ENCODE data around the gene EIF5B. TPM values are rescaled to one million over a fixed set of nuclear protein-coding genes. Genes with fewer than 3 reads are reported as not detected.

EIF5B gene
- total RNA-seq, 2 experiments from 2014 or later = 45.0 to 62.1 TPM

DNA sequence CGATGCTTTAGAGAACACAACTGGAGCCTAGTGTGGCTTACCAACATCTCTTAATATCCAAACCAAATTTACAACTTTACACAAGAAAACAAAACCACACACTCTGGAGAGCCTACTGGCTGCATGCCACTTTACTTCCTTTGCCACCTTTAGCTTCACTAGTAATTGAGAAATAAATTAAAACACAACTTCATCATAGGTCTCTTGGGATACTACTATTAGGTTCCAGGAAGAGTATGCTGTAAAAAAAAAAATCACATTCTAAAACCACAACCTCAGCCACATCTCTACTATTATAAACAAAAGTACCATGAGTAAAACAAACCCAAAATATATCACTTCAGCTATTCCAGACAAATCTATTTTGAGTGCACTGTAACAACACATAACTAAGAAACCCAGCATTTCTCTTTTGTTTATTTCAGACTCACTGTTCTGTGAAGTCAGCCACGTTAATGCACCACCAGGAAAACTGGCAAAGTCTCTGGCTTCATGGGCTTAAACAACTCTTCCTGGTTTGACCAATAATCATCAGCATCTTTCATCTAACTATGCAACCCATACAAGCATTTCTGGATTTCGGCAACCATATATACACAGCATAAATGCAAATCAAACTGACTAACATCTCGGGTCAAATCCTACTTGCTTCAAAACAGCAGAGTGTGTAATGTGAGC lies 93.6 kb downstream of the EIF5B start:
- Mint-ChIP-seq H3K27me3 (no peaks in the 10 kb centered on the region), H3K36me3 (peaks cover 28% of the 10 kb centered on the region), H3K9me3 (ENCODE audit: low read depth) (no peaks in the 10 kb centered on the region), H3K27ac (peak overlapping the region; percentile 60), H3K4me3 (no peak overlapping the region), H3K4me1 (peaks cover 22% of the 10 kb centered on the region)
- CTCF ChIA-PET = no interaction called here
- DNase-seq (no peak), ATAC-seq (no peak)

DNA sequence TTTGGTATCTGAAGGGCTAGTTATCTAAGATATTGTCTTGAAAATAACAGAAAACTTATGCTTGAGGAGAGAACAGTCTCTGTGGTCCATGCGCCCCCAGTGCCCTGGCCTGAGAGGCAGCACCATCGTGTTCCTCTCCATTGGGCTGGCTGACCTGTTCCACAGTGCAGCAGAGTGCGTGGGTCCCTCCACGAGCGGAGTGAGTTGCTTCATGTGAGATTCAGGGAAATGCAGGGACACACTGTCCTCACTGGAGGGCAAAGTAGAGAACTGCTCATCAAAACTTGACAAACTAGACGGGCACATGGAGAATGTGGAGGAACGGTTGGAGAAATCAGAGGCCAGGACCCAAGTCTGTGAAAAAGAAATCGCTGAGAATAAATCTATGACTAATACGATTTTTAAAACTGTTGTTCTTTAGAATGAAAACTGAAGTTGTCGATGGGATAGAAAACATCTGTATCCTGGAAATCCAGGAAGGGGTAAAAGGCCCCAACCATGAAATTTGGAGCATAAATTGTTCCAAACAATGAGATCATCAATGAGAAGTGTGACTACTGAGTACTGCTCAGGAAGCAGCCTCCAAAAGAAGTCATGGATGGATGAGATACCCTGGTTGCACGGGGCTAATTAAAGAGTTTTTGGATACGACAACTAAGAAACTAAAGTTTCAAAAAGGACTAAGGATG lies 94.5 kb downstream of the EIF5B start:
- CTCF ChIA-PET = no interaction called here
- Mint-ChIP-seq H3K27me3 (no peaks in the 10 kb centered on the region), H3K9me3 (ENCODE audit: low read depth) (no peaks in the 10 kb centered on the region), H3K4me3 (no peak overlapping the region), H3K4me1 (peaks cover 22% of the 10 kb centered on the region), H3K36me3 (peaks cover 28% of the 10 kb centered on the region), H3K27ac (no peak overlapping the region)
- ATAC-seq = no peak
- no peak for DNase-seq

DNA sequence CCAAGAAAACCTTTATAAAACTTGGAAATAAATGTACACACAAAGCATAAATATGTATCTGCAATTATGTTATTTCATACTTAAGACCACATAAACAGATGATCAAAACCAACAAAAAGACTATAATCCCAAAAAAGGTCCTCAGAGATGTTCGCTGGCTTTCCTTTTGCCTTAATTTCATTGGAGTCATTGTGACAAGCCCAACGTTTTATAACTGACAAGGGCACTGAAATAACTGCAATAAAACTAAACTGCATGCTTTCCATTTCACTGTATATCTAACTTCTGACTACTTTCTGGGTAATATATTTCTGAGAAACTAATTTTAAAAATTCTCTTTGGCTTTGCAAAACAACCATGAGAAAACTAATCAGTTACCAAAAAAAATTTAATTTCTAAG lies 96.2 kb downstream of the EIF5B start:
- peak overlapping the region; percentile 11 for H3K27ac Mint-ChIP-seq
- H3K27me3 Mint-ChIP-seq = no peaks in the 10 kb centered on the region
- CTCF ChIA-PET = interaction anchor here (0.9 kb wide), 1 partner anchor 57 kb away, joined by 3 read pairs; the partner anchor contains the start of gene REV1
- DNase-seq (no peak), ATAC-seq (no peak)
- peaks cover 20% of the 10 kb centered on the region for H3K36me3 Mint-ChIP-seq
- H3K4me1 Mint-ChIP-seq = peaks cover 22% of the 10 kb centered on the region
- H3K9me3 Mint-ChIP-seq (ENCODE audit: low read depth) = no peaks in the 10 kb centered on the region
- H3K4me3 Mint-ChIP-seq = no peak overlapping the region

DNA sequence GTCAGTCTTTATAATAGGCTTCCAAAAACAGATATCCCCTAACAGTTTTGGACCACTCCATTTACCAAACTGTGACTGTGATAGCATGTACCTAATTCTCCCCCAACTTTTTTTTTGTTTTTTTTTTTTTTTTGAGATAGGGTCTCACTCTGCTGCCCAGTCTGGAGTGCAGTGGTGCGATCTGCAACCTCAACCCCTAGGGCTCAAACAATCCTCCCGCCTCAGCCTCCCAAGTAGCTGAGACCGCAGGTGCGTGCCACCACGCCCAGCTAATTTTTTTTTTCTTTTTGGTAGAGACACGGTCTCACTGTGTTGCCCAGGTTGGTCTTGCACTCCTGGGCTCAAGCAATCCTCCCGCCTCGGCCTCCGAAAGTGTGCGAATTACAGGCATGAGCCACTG lies 99.7 kb downstream of the EIF5B start:
- H3K4me1 Mint-ChIP-seq = peaks cover 14% of the 10 kb centered on the region
- H3K9me3 Mint-ChIP-seq (ENCODE audit: low read depth) = no peaks in the 10 kb centered on the region
- H3K36me3 Mint-ChIP-seq = peaks cover 12% of the 10 kb centered on the region
- no peak overlapping the region for H3K27ac Mint-ChIP-seq
- no peak for DNase-seq
- H3K27me3 Mint-ChIP-seq = no peaks in the 10 kb centered on the region
- no peak overlapping the region for H3K4me3 Mint-ChIP-seq
- CTCF ChIA-PET = no interaction called here
- ATAC-seq = no peak

DNA sequence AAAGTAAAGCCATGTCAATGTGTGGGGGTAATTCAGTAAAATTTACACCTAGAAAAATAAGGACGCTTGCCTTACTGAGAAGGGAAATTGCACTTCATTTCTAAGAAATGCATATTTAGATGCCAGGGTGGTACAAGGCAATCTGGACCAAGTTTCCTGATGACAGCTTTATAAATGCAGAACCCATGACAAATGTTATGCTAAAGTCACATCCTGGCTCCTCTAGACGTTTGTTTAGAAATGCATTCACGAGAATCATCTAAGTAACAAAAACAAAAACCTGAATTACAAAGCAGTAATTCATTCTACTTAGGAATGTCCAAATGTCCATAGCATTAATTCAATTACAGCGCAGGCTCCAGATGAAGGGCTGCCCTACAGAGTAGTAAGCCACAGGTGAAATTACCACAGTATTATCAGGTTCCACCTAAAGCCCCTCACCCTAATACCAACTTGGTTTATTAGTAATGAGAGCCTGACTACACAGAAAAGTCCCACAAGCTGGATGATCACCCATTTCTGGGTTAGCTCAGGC lies 102.8 kb downstream of the EIF5B start:
- CTCF ChIA-PET = interaction anchor here (1.2 kb wide), 1 partner anchor 50 kb away, joined by 3 read pairs; the partner anchor contains the start of gene REV1
- H3K4me1 Mint-ChIP-seq = peaks cover 10% of the 10 kb centered on the region
- no peak for DNase-seq
- no peak for ATAC-seq
- no peaks in the 10 kb centered on the region for H3K27me3 Mint-ChIP-seq
- peaks cover 9% of the 10 kb centered on the region for H3K36me3 Mint-ChIP-seq
- no peak overlapping the region for H3K27ac Mint-ChIP-seq
- no peak overlapping the region for H3K4me3 Mint-ChIP-seq
- H3K9me3 Mint-ChIP-seq (ENCODE audit: low read depth) = no peaks in the 10 kb centered on the region

DNA sequence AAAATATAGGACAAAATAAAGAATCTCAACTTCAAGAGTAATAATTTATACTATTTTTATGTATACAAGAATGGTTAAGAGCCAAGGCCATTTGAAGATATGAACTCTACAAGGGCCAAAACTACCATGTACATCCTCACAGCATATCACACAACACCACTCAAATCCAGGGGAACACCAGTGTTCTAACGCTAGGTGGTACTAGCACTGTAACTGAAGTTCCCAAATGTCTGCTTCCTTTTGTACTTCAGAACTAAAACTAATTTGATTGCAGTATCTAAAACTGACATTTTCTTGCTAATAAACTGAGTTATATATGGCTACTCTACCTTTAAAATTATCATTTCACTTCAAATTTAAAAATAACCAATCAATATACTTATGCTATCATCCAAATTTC lies 105.6 kb downstream of the EIF5B start:
- Mint-ChIP-seq H3K9me3 (ENCODE audit: low read depth) (no peaks in the 10 kb centered on the region), H3K36me3 (peaks cover 15% of the 10 kb centered on the region), H3K4me3 (no peak overlapping the region), H3K4me1 (peaks cover 13% of the 10 kb centered on the region), H3K27ac (no peak overlapping the region), H3K27me3 (no peaks in the 10 kb centered on the region)
- no peak for DNase-seq
- CTCF ChIA-PET = interaction anchor here (1.2 kb wide), 1 partner anchor 47 kb away, joined by 3 read pairs; the partner anchor contains the start of gene REV1
- ATAC-seq = no peak

DNA sequence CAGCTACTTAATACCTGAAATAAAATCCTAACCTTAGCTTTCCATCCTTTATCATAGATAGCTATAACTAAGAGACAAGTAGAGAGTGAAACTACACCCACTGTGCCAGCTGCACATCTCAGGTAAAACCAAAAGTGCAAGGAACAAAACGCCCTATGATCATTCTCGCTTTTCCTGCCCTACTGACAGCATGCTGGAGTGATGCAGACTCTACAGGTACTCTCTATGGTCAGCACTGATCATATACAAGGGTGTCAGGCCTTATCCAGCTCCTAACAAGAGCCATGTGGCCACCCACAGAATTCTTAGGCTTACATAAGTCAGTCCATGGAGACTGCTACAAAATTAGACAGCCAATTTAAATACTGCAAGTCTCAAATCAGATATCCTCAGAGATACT lies 107.0 kb downstream of the EIF5B start:
- Mint-ChIP-seq H3K27me3 (no peaks in the 10 kb centered on the region), H3K27ac (no peak overlapping the region), H3K4me1 (peaks cover 13% of the 10 kb centered on the region), H3K4me3 (no peak overlapping the region), H3K9me3 (ENCODE audit: low read depth) (no peaks in the 10 kb centered on the region), H3K36me3 (peaks cover 17% of the 10 kb centered on the region)
- ATAC-seq = no peak
- CTCF ChIA-PET = no interaction called here
- no peak for DNase-seq

DNA sequence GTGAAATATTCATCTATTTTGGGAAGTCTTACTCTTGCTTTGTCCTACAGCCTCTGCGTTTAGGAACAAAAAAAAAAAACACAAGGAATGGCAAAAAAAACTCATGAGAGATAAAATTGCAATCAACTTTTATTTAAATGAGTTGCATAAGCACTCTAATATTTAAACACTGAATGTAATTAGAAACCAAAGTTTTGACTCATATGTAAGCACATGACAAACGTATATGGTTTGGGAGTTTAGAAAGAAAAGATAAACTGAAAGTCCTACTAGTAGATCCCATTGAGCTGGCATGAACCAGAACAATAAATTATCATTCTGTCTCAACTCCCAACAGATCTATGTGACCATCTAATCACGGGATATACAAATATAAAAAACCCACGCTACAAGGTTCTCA lies 107.9 kb downstream of the EIF5B start:
- Mint-ChIP-seq H3K4me3 (no peak overlapping the region), H3K9me3 (ENCODE audit: low read depth) (no peaks in the 10 kb centered on the region), H3K4me1 (peaks cover 11% of the 10 kb centered on the region), H3K36me3 (peaks cover 18% of the 10 kb centered on the region), H3K27ac (no peak overlapping the region), H3K27me3 (no peaks in the 10 kb centered on the region)
- no peak for DNase-seq
- ATAC-seq = no peak
- CTCF ChIA-PET = no interaction called here

DNA sequence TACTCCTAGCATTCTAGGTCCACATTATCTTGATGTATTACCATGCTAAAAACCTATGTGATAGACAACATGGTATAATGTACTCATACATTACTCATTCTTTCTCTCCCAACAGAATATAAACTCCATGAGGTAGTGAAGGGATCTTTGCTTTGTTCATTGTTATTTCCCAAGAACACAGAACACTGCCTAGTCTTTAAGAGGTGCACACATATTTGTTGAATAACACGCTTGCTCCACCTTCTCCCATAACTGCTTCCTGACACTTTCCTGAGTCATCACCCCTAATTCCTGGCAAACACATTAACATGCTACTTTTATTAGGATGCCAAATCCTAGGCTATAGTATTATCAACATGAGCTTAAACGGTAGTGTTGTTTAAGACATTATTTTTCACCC lies 111.4 kb downstream of the EIF5B start:
- CTCF ChIA-PET = no interaction called here
- ATAC-seq (no peak), DNase-seq (no peak)
- no peak overlapping the region for H3K4me3 Mint-ChIP-seq
- no peak overlapping the region for H3K27ac Mint-ChIP-seq
- H3K4me1 Mint-ChIP-seq = peaks cover 11% of the 10 kb centered on the region
- no peaks in the 10 kb centered on the region for H3K9me3 Mint-ChIP-seq (ENCODE audit: low read depth)
- peaks cover 34% of the 10 kb centered on the region for H3K36me3 Mint-ChIP-seq
- no peaks in the 10 kb centered on the region for H3K27me3 Mint-ChIP-seq

DNA sequence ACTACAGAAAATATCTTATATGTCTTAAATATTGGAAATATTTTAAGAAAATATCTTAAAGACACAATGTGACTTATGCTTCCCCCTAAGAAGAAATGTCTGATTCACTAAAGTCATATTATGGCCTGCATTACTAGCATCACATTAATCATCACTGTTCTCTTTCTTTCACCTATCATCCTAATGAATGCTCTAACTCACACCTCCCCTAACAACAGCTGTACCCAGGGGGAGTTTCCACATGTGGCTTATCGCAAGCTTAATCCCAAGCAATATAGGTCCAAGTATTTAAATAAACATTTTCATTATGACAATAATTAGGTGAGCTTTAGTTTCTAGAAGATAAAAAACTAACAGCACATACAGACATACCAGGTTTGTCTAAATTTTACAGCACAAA lies 113.0 kb downstream of the EIF5B start:
- ATAC-seq = no peak
- H3K4me3 Mint-ChIP-seq = no peak overlapping the region
- no peak for DNase-seq
- no peaks in the 10 kb centered on the region for H3K9me3 Mint-ChIP-seq (ENCODE audit: low read depth)
- H3K4me1 Mint-ChIP-seq = peaks cover 7% of the 10 kb centered on the region
- H3K36me3 Mint-ChIP-seq = peaks cover 41% of the 10 kb centered on the region
- H3K27ac Mint-ChIP-seq = no peak overlapping the region
- CTCF ChIA-PET = no interaction called here
- no peaks in the 10 kb centered on the region for H3K27me3 Mint-ChIP-seq

Other genes with a start within 250 kb of the EIF5B start
- gene C2orf15, start 195.7 kb upstream of the EIF5B start, total RNA-seq = under 1 TPM; 0.47 to 0.58 TPM
- gene TSGA10, start 182.4 kb upstream of the EIF5B start, total RNA-seq = 1 to 10 TPM; 5.0 to 7.2 TPM
- gene LIPT1, start 182.4 kb upstream of the EIF5B start, total RNA-seq = 1 to 10 TPM; 5.3 to 7.2 TPM
- 10 to 100 TPM; 57.4 to 63.1 TPM for gene MITD1, start 156.3 kb upstream of the EIF5B start, total RNA-seq
- 10 to 100 TPM; 24.4 to 26.2 TPM for gene MRPL30, start 156.2 kb upstream of the EIF5B start, total RNA-seq
- not detected for gene LYG2, start 81.7 kb upstream of the EIF5B start, total RNA-seq
- gene LYG1, start 36.2 kb upstream of the EIF5B start, total RNA-seq = 1 to 10 TPM in 1 of 2 experiments, under 1 TPM in 1; 0.98 to 1.8 TPM
- 10 to 100 TPM; 29.0 to 34.1 TPM for gene TXNDC9, start 1.1 kb upstream of the EIF5B start, total RNA-seq
- 10 to 100 TPM; 37.7 to 41.8 TPM for gene REV1, start 152.6 kb downstream of the EIF5B start, total RNA-seq

Data from activated CD8-positive, alpha-beta memory T cell treated with anti-CD3 and anti-CD28 coated beads, Interleukin-2, amount 10 ng/mL, durations not matched to agents 7 days and 5 days (primary cell).